Immature natural killer cell (primary cell): ENCODE data around the gene EIF3D. TPM values are rescaled to one million over a fixed set of nuclear protein-coding genes. Genes with fewer than 3 reads are reported as not detected.

Experiments
- DNase-seq, 3 donors: peaks; one replicate each; pipeline ENCODE4 v3.0.0; 2022; ENCODE audit warnings: mixed read lengths in 1 of 3
- H3K27ac Mint-ChIP-seq, 6 donors: one replicate each; pipeline ENCODE4 v1.8.0; 2020; ENCODE audit warnings: mixed read lengths in 6 of 6, mild to moderate bottlenecking in 5 of 6, inconsistent platforms in 4 of 6, moderate library complexity in 3 of 6
- H3K27me3 Mint-ChIP-seq, 3 donors: one replicate each; pipeline ENCODE4 v1.8.0; 2020 to 2021; ENCODE audit warnings: low read depth in 3 of 3, mild to moderate bottlenecking in 3 of 3, mixed read lengths in 3 of 3, moderate library complexity in 3 of 3, inconsistent platforms in 1 of 3
- H3K36me3 Mint-ChIP-seq, 3 donors: one replicate each; pipeline ENCODE4 v1.8.0; 2020; ENCODE audit warnings: mixed read lengths in 3 of 3, inconsistent platforms in 2 of 3, mild to moderate bottlenecking in 2 of 3
- H3K4me1 Mint-ChIP-seq, 2 donors: one replicate each; pipeline ENCODE4 v1.8.0; 2020; ENCODE audit warnings: inconsistent platforms in 2 of 2, mild to moderate bottlenecking in 2 of 2, mixed read lengths in 2 of 2, moderate library complexity in 1 of 2
- H3K4me3 Mint-ChIP-seq, 5 donors: one replicate each; pipeline ENCODE4 v1.8.0; 2020; ENCODE audit warnings: mild to moderate bottlenecking in 5 of 5, mixed read lengths in 5 of 5, inconsistent platforms in 3 of 5, moderate library complexity in 3 of 5
- H3K9me3 Mint-ChIP-seq, 6 donors: one replicate each; pipeline ENCODE4 v1.8.0; 2020; ENCODE audit warnings: mild to moderate bottlenecking in 6 of 6, mixed read lengths in 6 of 6, inconsistent platforms in 4 of 6, moderate library complexity in 3 of 6
- polyA plus RNA-seq, 3 donors: library from polyadenylated mRNA; unstranded; fragments of 300-500 nt; fragmentation: Illumina TruSeq; gene quantifications; one replicate each; pipeline ENCODE4 v1.2.3, GENCODE V29; 2021

The EIF3D gene
- polyA plus RNA-seq, 3 donors from 2014 or later, result 95.1 to 155 (median 124) TPM

DNA sequence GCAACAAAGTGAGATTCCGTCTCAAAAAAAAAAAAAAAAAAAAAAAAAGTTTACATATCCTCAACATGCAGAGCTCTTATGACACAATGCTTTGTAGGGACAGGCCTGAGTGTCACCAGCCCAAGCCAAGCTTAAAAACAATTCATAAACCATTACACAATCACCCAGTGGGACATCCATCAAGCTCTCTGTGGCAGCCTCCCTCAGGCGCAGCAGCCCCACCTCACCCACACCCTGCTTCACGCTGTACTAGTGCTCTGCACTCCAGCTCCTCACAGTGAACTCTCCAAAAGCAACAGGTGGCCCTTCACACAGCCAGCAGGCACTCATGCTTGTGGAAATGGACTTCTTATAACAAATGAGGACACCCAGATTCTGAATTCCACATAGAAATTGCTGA, 18.6 kb downstream of the EIF3D start:
- Mint-ChIP-seq H3K4me1 (peaks cover 6 to 16% of the 10 kb centered on the region in 2 donors), H3K27ac (peak overlapping the region in 5 of 6 donors; percentile 12 to 73 (median 48)), H3K4me3 (no peak overlapping the region), H3K9me3 (no peaks in the 10 kb centered on the region), H3K27me3 (peaks cover under 1 to 4% (median 2%) of the 10 kb centered on the region in 3 donors), H3K36me3 (peaks cover 28 to 42% (median 35%) of the 10 kb centered on the region in 3 donors)
- DNase-seq, result no peak

DNA sequence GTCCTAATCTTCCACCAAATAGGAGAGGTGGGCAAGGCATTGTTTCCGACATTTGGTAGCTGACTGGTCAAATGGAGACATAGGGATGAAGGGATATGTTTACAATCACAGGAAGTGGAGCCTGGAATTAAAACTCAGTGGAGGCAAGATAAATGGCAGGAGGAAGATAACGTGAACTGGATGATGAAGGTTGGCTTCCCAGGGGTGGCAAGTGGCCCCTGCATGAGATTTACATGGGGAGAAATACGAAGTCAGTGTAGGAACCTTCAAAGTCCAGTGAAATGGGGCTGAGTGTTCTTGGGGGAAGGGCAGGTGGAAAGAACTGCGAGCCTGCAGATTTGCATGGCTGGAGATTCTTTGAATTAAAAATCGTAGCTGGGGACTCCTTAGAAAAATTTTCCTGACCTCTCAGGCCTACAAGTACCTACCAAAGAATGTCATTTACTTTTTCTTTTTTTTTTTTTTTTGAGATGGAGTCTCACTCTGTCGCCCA, 21.4 kb downstream of the EIF3D start:
- peaks cover 0 to 2% (median 2%) of the 10 kb centered on the region in 3 donors for H3K27me3 Mint-ChIP-seq
- H3K36me3 Mint-ChIP-seq, result peaks cover 11 to 20% (median 16%) of the 10 kb centered on the region in 3 donors
- peaks cover 6 to 16% of the 10 kb centered on the region in 2 donors for H3K4me1 Mint-ChIP-seq
- no peaks in the 10 kb centered on the region for H3K9me3 Mint-ChIP-seq
- DNase-seq, result no peak
- H3K4me3 Mint-ChIP-seq, result peak overlapping the region; percentile 20 to 76 (median 67)
- H3K27ac Mint-ChIP-seq, result peak overlapping the region in 2 of 6 donors; percentile 1 to 73

GRCh38 chr22:36506637-36507517, 22.1 kb downstream of the EIF3D start, which contains the start of gene FOXRED2:
FOXRED2 (minus strand) TSS chr22:36507040; CDS start chr22:36506422, 618 bp downstream.
- no peaks in the 10 kb centered on the region for H3K9me3 Mint-ChIP-seq
- peaks cover 0 to 2% (median 2%) of the 10 kb centered on the region in 3 donors for H3K27me3 Mint-ChIP-seq
- H3K27ac Mint-ChIP-seq, result peak within 1 kb of the TSS in 4 of 6 donors; percentile 1 to 73 (median 54)
- H3K4me1 Mint-ChIP-seq, result peaks cover 6 to 14% of the 10 kb centered on the region in 2 donors
- DNase-seq, result peak; percentile 90 to 92 (median 90)
- peaks cover 7 to 14% (median 9%) of the 10 kb centered on the region in 3 donors for H3K36me3 Mint-ChIP-seq
- H3K4me3 Mint-ChIP-seq, result peak within 1 kb of the TSS; percentile 65 to 76 (median 74)

- no peak for DNase-seq
- Mint-ChIP-seq H3K4me3 (peak overlapping the region in 4 of 5 donors; percentile 24 to 76 (median 64)), H3K9me3 (no peaks in the 10 kb centered on the region), H3K27me3 (peaks cover 0 to 2% (median 2%) of the 10 kb centered on the region in 3 donors), H3K27ac (no peak overlapping the region), H3K36me3 (peaks cover 2 to 8% (median 3%) of the 10 kb centered on the region in 3 donors), H3K4me1 (peaks cover 6 to 14% of the 10 kb centered on the region in 2 donors)
These were observed 22.8 kb downstream of the EIF3D start for GRCh38 chr22:36505998-36506635.

DNA sequence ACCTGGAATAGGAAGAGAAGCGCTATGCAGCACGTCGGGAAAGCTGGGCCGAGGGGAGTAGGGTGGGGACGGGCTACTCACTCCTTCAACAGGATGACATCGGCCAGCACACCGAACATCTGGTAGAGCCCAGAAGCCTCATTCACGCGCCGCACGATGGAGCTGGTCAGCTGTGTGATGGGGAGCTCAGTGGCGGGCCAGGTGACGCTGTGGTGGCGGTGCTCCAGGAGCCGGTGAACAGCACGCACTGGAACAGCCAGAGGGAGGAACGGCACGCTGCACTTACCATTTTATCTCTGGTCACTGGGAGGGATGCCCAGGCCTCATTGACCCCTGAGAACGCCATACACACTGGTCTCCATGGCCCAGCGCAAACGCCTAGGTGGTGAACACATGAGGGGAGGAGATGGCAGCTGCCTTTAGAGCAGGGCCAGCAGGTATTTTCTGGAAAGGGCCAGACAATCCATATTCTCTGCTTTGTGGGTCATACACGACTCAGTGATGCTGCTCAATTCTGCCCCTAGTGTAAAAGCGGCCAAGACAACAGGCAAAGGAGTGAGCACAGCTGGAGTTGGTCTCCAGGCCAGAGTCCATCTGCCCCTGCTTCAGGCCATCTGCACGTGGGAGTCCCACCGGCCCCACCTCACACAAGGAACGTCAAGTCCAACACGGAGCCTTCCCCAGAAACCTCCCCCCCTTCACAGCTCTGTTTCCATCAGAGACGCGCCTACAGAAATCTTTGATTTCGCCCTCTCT, 30.9 kb downstream of the EIF3D start:
- Mint-ChIP-seq H3K27ac (no peak overlapping the region), H3K4me1 (peaks cover 3 to 6% of the 10 kb centered on the region in 2 donors), H3K9me3 (no peaks in the 10 kb centered on the region), H3K4me3 (no peak overlapping the region), H3K36me3 (no peaks in the 10 kb centered on the region), H3K27me3 (peaks cover 0 to 2% (median 0%) of the 10 kb centered on the region in 3 donors)
- no peak for DNase-seq

GRCh38 chr22:36493690-36494110, 35.3 kb downstream of the EIF3D start:
- Mint-ChIP-seq H3K36me3 (peaks cover 0 to 4% (median 4%) of the 10 kb centered on the region in 3 donors), H3K27ac (no peak overlapping the region), H3K27me3 (peaks cover 0 to 4% (median 0%) of the 10 kb centered on the region in 3 donors), H3K9me3 (no peaks in the 10 kb centered on the region), H3K4me1 (peaks cover 3 to 6% of the 10 kb centered on the region in 2 donors), H3K4me3 (peak overlapping the region in 1 of 5 donors; percentile 7)
- no peak for DNase-seq

GRCh38 chr22:36492109-36492508, 36.9 kb downstream of the EIF3D start:
- peaks cover 0 to 4% (median 0%) of the 10 kb centered on the region in 3 donors for H3K27me3 Mint-ChIP-seq
- H3K36me3 Mint-ChIP-seq, result peaks cover 0 to 4% (median 4%) of the 10 kb centered on the region in 3 donors
- peaks cover 0 to 2% (median 0%) of the 10 kb centered on the region in 6 donors for H3K9me3 Mint-ChIP-seq
- no peak overlapping the region for H3K4me3 Mint-ChIP-seq
- no peak for DNase-seq
- H3K4me1 Mint-ChIP-seq, result peaks cover 3 to 6% of the 10 kb centered on the region in 2 donors
- H3K27ac Mint-ChIP-seq, result peak overlapping the region in 1 of 6 donors; percentile 16

- no peak overlapping the region for H3K27ac Mint-ChIP-seq
- H3K4me1 Mint-ChIP-seq, result peaks cover 3 to 6% of the 10 kb centered on the region in 2 donors
- DNase-seq, result no peak
- H3K4me3 Mint-ChIP-seq, result no peak overlapping the region
- H3K27me3 Mint-ChIP-seq, result peaks cover 0 to 4% (median 0%) of the 10 kb centered on the region in 3 donors
- H3K36me3 Mint-ChIP-seq, result peaks cover 0 to 4% (median 4%) of the 10 kb centered on the region in 3 donors
- H3K9me3 Mint-ChIP-seq, result peaks cover 0 to 3% (median 0%) of the 10 kb centered on the region in 6 donors
These were observed 37.8 kb downstream of the EIF3D start for GRCh38 chr22:36491155-36491554.

DNA sequence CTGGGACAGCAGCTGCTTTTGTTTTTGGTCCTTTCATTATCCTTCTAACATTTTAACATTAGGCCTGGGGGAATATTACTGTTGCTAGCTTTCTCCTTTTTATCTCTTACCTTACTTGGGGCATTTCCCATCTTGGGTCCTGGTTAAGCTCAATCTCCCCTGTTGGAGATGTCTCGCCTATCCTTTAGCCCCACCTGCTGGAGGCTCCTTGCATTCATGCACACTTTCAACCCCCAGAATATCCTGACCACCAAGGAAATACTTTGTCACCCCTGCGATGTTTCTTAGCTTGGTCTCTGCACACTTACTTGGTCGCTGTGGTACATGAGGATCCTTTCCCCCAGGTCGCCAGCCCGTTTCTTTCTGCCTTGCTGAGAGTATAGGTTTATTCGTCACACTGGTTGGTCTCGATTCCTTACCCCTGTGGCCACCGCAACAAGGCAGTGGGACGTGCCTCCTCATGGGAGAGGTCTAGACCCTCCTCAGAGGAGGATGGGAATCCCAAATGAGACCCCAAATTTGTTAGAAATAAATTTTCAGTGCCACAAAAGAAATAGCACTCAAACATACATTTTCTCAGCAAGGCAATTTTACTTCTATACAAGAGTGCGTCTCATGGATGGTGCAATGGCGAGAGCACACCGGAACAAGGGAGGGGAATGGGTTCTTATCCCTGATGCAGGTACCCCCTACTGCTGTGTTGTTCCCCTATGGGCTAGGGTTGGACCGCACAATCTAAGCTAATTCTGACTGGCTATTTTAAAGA, 42.2 kb downstream of the EIF3D start:
- H3K4me3 Mint-ChIP-seq, result no peak overlapping the region
- peaks cover 0 to 4% (median 4%) of the 10 kb centered on the region in 3 donors for H3K36me3 Mint-ChIP-seq
- peak; percentile 47 to 61 (median 58) for DNase-seq
- H3K9me3 Mint-ChIP-seq, result peaks cover 0 to 3% (median 0%) of the 10 kb centered on the region in 6 donors
- peaks cover 3 to 5% (median 3%) of the 10 kb centered on the region in 3 donors for H3K27me3 Mint-ChIP-seq
- H3K27ac Mint-ChIP-seq, result no peak overlapping the region
- H3K4me1 Mint-ChIP-seq, result peaks cover 7 to 10% of the 10 kb centered on the region in 2 donors

GRCh38 chr22:36481393-36482168, 47.4 kb downstream of the EIF3D start, which contains the start of gene TXN2:
TXN2 (minus strand) TSS chr22:36481640; CDS start chr22:36480837, 803 bp downstream.
- H3K27me3 Mint-ChIP-seq, result peaks cover 10 to 14% (median 10%) of the 10 kb centered on the region in 3 donors
- H3K9me3 Mint-ChIP-seq, result peaks cover 0 to 2% (median 0%) of the 10 kb centered on the region in 6 donors
- peak within 1 kb of the TSS; percentile 97 to 99 (median 98) for H3K27ac Mint-ChIP-seq
- H3K4me1 Mint-ChIP-seq, result peaks cover 18 to 25% of the 10 kb centered on the region in 2 donors
- H3K36me3 Mint-ChIP-seq, result peaks cover 0 to 11% (median 4%) of the 10 kb centered on the region in 3 donors
- peak within 1 kb of the TSS; percentile 95 to 99 (median 97) for H3K4me3 Mint-ChIP-seq
- peak; percentile 95 to 97 (median 97) for DNase-seq

GRCh38 chr22:36480941-36481392, 48.0 kb downstream of the EIF3D start:
- H3K36me3 Mint-ChIP-seq, result peaks cover 2 to 16% (median 7%) of the 10 kb centered on the region in 3 donors
- no peak for DNase-seq
- peaks cover 10 to 14% (median 10%) of the 10 kb centered on the region in 3 donors for H3K27me3 Mint-ChIP-seq
- peak overlapping the region; percentile 97 to 99 (median 98) for H3K27ac Mint-ChIP-seq
- H3K4me1 Mint-ChIP-seq, result peaks cover 18 to 25% of the 10 kb centered on the region in 2 donors
- H3K9me3 Mint-ChIP-seq, result no peaks in the 10 kb centered on the region
- peak overlapping the region; percentile 95 to 99 (median 97) for H3K4me3 Mint-ChIP-seq
